Neutrophil (primary cell): Measurements from ENCODE around the gene SEC24A.
"Not testable (repeated sequence)": the region's sequence is repeated elsewhere in the genome, so short reads cannot be mapped to it uniquely, and the experiment has no call there.

Experiments
- H3K27ac ChIP-seq: fragments of 200-600 bp; sonication (generic); 2 replicates; pipeline ENCODE4 v1.5.1; 2016; ENCODE audit warnings: mild to moderate bottlenecking, moderate library complexity
- H3K27me3 ChIP-seq: fragments of 200-600 bp; sonication (generic); 2 replicates; pipeline ENCODE4 v1.6.0; 2016; ENCODE audit warnings: mild to moderate bottlenecking
- H3K36me3 ChIP-seq: fragments of 200-600 bp; sonication (generic); 2 replicates; pipeline ENCODE4 v1.5.1; 2017
- H3K4me1 ChIP-seq, 2 experiments: fragments of 200-600 bp in 1 of 2; sonication (generic) in 1 of 2; 1 replicate in 1 of 2; 2 replicates in 1 of 2; pipeline versions ENCODE4 v1.5.1 to v1.6.1; 2013 to 2016; ENCODE audit warnings: low read depth in 1 of 2, low read length in 1 of 2, mild to moderate bottlenecking in 1 of 2, moderate library complexity in 1 of 2; ENCODE audit not compliant: control insufficient read depth in 1 of 2, insufficient read depth in 1 of 2
- H3K4me3 ChIP-seq, 2 experiments: fragments of 200-600 bp in 1 of 2; sonication (generic) in 1 of 2; 1 replicate in 1 of 2; 2 replicates in 1 of 2; pipeline ENCODE4 v1.5.1; 2013 to 2016; ENCODE audit warnings: low read depth in 1 of 2, low read length in 1 of 2, mild to moderate bottlenecking in 1 of 2, moderate library complexity in 1 of 2
- H3K9me3 ChIP-seq: fragments of 200-600 bp; sonication (generic); 2 replicates; pipeline ENCODE4 v1.5.1; 2016
- CTCF ChIP-seq: fragments of 200-600 bp; sonication (generic); IDR thresholded peaks from 2 replicates; pipeline ENCODE4 v1.5.1; 2016; ENCODE audit warnings: antibody characterized with exemption

The SEC24A gene

GRCh38 chr5:134692722-134693121, 44.1 kb downstream of the SEC24A start:
- no peak overlapping the region for H3K4me3 ChIP-seq
- peaks cover 70% of the 10 kb centered on the region for H3K36me3 ChIP-seq
- H3K27me3 ChIP-seq, result no peaks in the 10 kb centered on the region
- no peaks in the 10 kb centered on the region for H3K4me1 ChIP-seq
- H3K27ac ChIP-seq, result no peak overlapping the region
- TF ChIP-seq CTCF, result no peak
- H3K9me3 ChIP-seq, result no peaks in the 10 kb centered on the region

- no peaks in the 10 kb centered on the region for H3K9me3 ChIP-seq
- peaks cover 71% of the 10 kb centered on the region for H3K36me3 ChIP-seq
- H3K4me3 ChIP-seq, result no peak overlapping the region
- no peak overlapping the region for H3K27ac ChIP-seq
- no peak for TF ChIP-seq CTCF
- no peaks in the 10 kb centered on the region for H3K27me3 ChIP-seq
- no peaks in the 10 kb centered on the region for H3K4me1 ChIP-seq
Observed at GRCh38 chr5:134708301-134708700, 59.7 kb downstream of the SEC24A start.

GRCh38 chr5:134714120-134714519, 65.5 kb downstream of the SEC24A start:
- no peaks in the 10 kb centered on the region for H3K9me3 ChIP-seq
- no peaks in the 10 kb centered on the region for H3K27me3 ChIP-seq
- no peak overlapping the region for H3K27ac ChIP-seq
- H3K4me3 ChIP-seq, result no peak overlapping the region
- H3K36me3 ChIP-seq, result peaks cover 69% of the 10 kb centered on the region
- no peaks in the 10 kb centered on the region for H3K4me1 ChIP-seq
- TF ChIP-seq CTCF, result no peak

- no peaks in the 10 kb centered on the region for H3K27me3 ChIP-seq
- no peak overlapping the region for H3K4me3 ChIP-seq
- no peak for TF ChIP-seq CTCF
- no peak overlapping the region for H3K27ac ChIP-seq
- H3K36me3 ChIP-seq, result peaks cover 69% of the 10 kb centered on the region
- H3K9me3 ChIP-seq, result no peaks in the 10 kb centered on the region
- no peaks in the 10 kb centered on the region for H3K4me1 ChIP-seq
Observed at GRCh38 chr5:134714541-134714940, 66.0 kb downstream of the SEC24A start.

GRCh38 chr5:134715466-134715865, 66.9 kb downstream of the SEC24A start:
- H3K9me3 ChIP-seq, H3K4me1 ChIP-seq, H3K27ac ChIP-seq, H3K27me3 ChIP-seq, H3K4me3 ChIP-seq: not testable (repeated sequence)
- peaks cover 70% of the 10 kb centered on the region for H3K36me3 ChIP-seq

GRCh38 chr5:134724872-134725271, 76.3 kb downstream of the SEC24A start:
- no peaks in the 10 kb centered on the region for H3K27me3 ChIP-seq
- TF ChIP-seq CTCF, result no peak
- H3K4me1 ChIP-seq, result no peaks in the 10 kb centered on the region
- H3K36me3 ChIP-seq, result peaks cover 52% of the 10 kb centered on the region
- no peak overlapping the region for H3K4me3 ChIP-seq
- no peaks in the 10 kb centered on the region for H3K9me3 ChIP-seq
- H3K27ac ChIP-seq, result no peak overlapping the region
